Measurements from ENCODE around the gene VSIG10L. TPM values are rescaled to one million over a fixed set of nuclear protein-coding genes. Genes with fewer than 3 reads are reported as not detected.

The VSIG10L gene
- total and polyA plus RNA-seq, 12 donors, result 0.33 to 1.6 (median 0.51) TPM

- Histone ChIP-seq H3K9me3 (no peaks in the 10 kb centered on the region), H3K27me3 (no peaks in the 10 kb centered on the region), H3K27ac (peak overlapping the region in 1 of 10 donors; percentile 87), H3K36me3 (no peaks in the 10 kb centered on the region), H3K4me3 (peak overlapping the region in 1 of 10 donors; percentile 46), H3K4me1 (peaks cover 0 to 47% (median 7%) of the 10 kb centered on the region in 9 donors)
- DNase-seq (no peak), ATAC-seq (no peak)
- intact Hi-C loops (cut with DNase I), result no loop called here
- no peak for TF ChIP-seq CTCF (IDR thresholded peaks at IDR 0.05)
- WGBS, 2 donors, result 76 to 82% methylated on average over 3 to 4 of the region's 4 CpGs
These were observed 28.3 kb upstream of the VSIG10L start for GRCh38 chr19:51370230-51370629.

GRCh38 chr19:51368366-51369282 is 26.7 kb upstream of the VSIG10L start, which contains the start of gene CLDND2:
TSS of gene CLDND2 (minus strand) at chr19:51369003. CDS start at chr19:51368577, 426 bp downstream.
- Histone ChIP-seq H3K36me3 (no peaks in the 10 kb centered on the region), H3K27ac (peak within 1 kb of the TSS; percentile 50 to 98 (median 96)), H3K9me3 (no peaks in the 10 kb centered on the region), H3K4me1 (peaks cover 0 to 54% (median 22%) of the 10 kb centered on the region in 9 donors), H3K4me3 (peak within 1 kb of the TSS; percentile 60 to 93 (median 80)), H3K27me3 (no peaks in the 10 kb centered on the region)
- DNase-seq (no peak), ATAC-seq (no peak)
- TF ChIP-seq CTCF (IDR thresholded peaks at IDR 0.05), result no peak
- intact Hi-C loops (cut with DNase I), result loop anchor here in 1 of 10 donors (10.0 kb wide), 1 partner anchor 264 kb away; the partner anchor contains the start of gene CTU1
- WGBS, 2 donors, result 67% methylated on average over 23 of the region's 23 CpGs

- H3K4me3 ChIP-seq, result peak overlapping the region; percentile 60 to 93 (median 80)
- 1% methylated on average over 60 to 64 of the region's 64 CpGs for WGBS, 2 donors
These were observed 25.8 kb upstream of the VSIG10L start for GRCh38 chr19:51367565-51368365.

More at GRCh38 chr19:51367565-51368365, 25.8 kb upstream of the VSIG10L start:
- ATAC-seq (peak; percentile 90 to 96 (median 93)), DNase-seq (peak; percentile 99)
- TF ChIP-seq CTCF (IDR thresholded peaks at IDR 0.05), result peak in 1 of 9 donors; percentile 6
- peak overlapping the region; percentile 89 to 98 (median 96) for H3K27ac ChIP-seq
- no peaks in the 10 kb centered on the region for H3K9me3 ChIP-seq
- H3K36me3 ChIP-seq, result no peaks in the 10 kb centered on the region
- H3K27me3 ChIP-seq, result no peaks in the 10 kb centered on the region
- intact Hi-C loops (cut with DNase I), result loop anchor here in 4 of 10 donors (1.0 to 10.0 kb wide), 4 partner anchors 27 to 263 kb away; partner anchors contain the start of gene CTU1 (in 1 of the 4)
- peaks cover 0 to 50% (median 24%) of the 10 kb centered on the region in 9 donors for H3K4me1 ChIP-seq

Measured in heart right ventricle (tissue), 16 donors.